ENCODE results near the gene PRKCSH.

The PRKCSH gene

GRCh38 chr19:11397089-11397610 is 38.3 kb upstream of the PRKCSH start:
- TF ChIP-seq SIN3A (IDR thresholded peaks at IDR 0.05; ENCODE audit: borderline replicate concordance, insufficient read depth, low read length) (no peak), REST (IDR thresholded peaks at IDR 0.05; ENCODE audit: insufficient read depth in 1 of 2, low read depth in 2 of 2, low read length in 2 of 2) (no peak), FOXP2 (optimal IDR thresholded peaks at IDR 0.05; ENCODE audit: borderline replicate concordance, extremely low read depth, extremely low read length, insufficient read depth) (no peak), TAF1 (IDR thresholded peaks at IDR 0.05; ENCODE audit: borderline replicate concordance, insufficient read depth, low read length) (no peak), POLR2AphosphoS5 (IDR thresholded peaks at IDR 0.05; ENCODE audit: low read depth, low read length) (no peak)

GRCh38 chr19:11399667-11400066 is 35.8 kb upstream of the PRKCSH start:
- TF ChIP-seq TAF1 (IDR thresholded peaks at IDR 0.05; ENCODE audit: borderline replicate concordance, insufficient read depth, low read length), result no peak

GRCh38 chr19:11400798-11401197 is 34.6 kb upstream of the PRKCSH start:
- TF ChIP-seq FOXP2 (optimal IDR thresholded peaks at IDR 0.05; ENCODE audit: borderline replicate concordance, extremely low read depth, extremely low read length, insufficient read depth) (no peak), POLR2AphosphoS5 (IDR thresholded peaks at IDR 0.05; ENCODE audit: low read depth, low read length) (no peak), REST (IDR thresholded peaks at IDR 0.05; ENCODE audit: insufficient read depth in 1 of 2, low read depth in 2 of 2, low read length in 2 of 2) (no peak), TAF1 (IDR thresholded peaks at IDR 0.05; ENCODE audit: borderline replicate concordance, insufficient read depth, low read length) (no peak), SIN3A (IDR thresholded peaks at IDR 0.05; ENCODE audit: borderline replicate concordance, insufficient read depth, low read length) (no peak)

GRCh38 chr19:11401808-11402543 is 33.5 kb upstream of the PRKCSH start:
- TF ChIP-seq TAF1 (IDR thresholded peaks at IDR 0.05; ENCODE audit: borderline replicate concordance, insufficient read depth, low read length) (no peak), FOXP2 (optimal IDR thresholded peaks at IDR 0.05; ENCODE audit: borderline replicate concordance, extremely low read depth, extremely low read length, insufficient read depth) (no peak), SIN3A (IDR thresholded peaks at IDR 0.05; ENCODE audit: borderline replicate concordance, insufficient read depth, low read length) (no peak), POLR2AphosphoS5 (IDR thresholded peaks at IDR 0.05; ENCODE audit: low read depth, low read length) (no peak), REST (IDR thresholded peaks at IDR 0.05; ENCODE audit: insufficient read depth in 1 of 2, low read depth in 2 of 2, low read length in 2 of 2) (no peak)

- TF ChIP-seq POLR2AphosphoS5 (IDR thresholded peaks at IDR 0.05; ENCODE audit: low read depth, low read length), result no peak
- TF ChIP-seq FOXP2 (optimal IDR thresholded peaks at IDR 0.05; ENCODE audit: borderline replicate concordance, extremely low read depth, extremely low read length, insufficient read depth), result no peak
- TF ChIP-seq REST (IDR thresholded peaks at IDR 0.05; ENCODE audit: insufficient read depth in 1 of 2, low read depth in 2 of 2, low read length in 2 of 2), result no peak
- TF ChIP-seq TAF1 (IDR thresholded peaks at IDR 0.05; ENCODE audit: borderline replicate concordance, insufficient read depth, low read length), result no peak
Measured at GRCh38 chr19:11404588-11405222, 30.7 kb upstream of the PRKCSH start.
